GM12891 (cell line): ENCODE measurements around the gene ZBTB22.

ENCODE experiments used
- DNase-seq: peaks from one replicate; pipeline ENCODE4 v3.0.0; 2011; ENCODE audit warnings: low spot score; ENCODE audit not compliant: insufficient read length
- FAIRE-seq: peaks from 2 replicates; lab custom pipeline; 2011; peaks lifted over from hg19 to GRCh38; lab: Jason Lieb, UNC
- PAX5 ChIP-seq: IDR thresholded peaks from 2 replicates; pipeline ENCODE4 v1.6.1; 2011; ENCODE audit warnings: low read length, moderate library complexity, mild to moderate bottlenecking; ENCODE audit not compliant: insufficient read depth, severe bottlenecking
- POLR2A ChIP-seq: IDR thresholded peaks from 2 replicates; pipeline ENCODE4 v1.6.1; 2011; ENCODE audit warnings: low read depth, low read length, control low read depth
- POLR2AphosphoS5 ChIP-seq: IDR thresholded peaks from 2 replicates; pipeline ENCODE4 v1.6.1; 2011; ENCODE audit warnings: low read depth, low read length, control low read depth
- POU2F2 ChIP-seq: IDR thresholded peaks from 2 replicates; pipeline ENCODE4 v1.6.1; 2011; ENCODE audit warnings: low read depth, mild to moderate bottlenecking, control low read depth, low read length, moderate library complexity
- SPI1 ChIP-seq: IDR thresholded peaks from 2 replicates; pipeline ENCODE4 v1.6.1; 2011; ENCODE audit warnings: low read depth, low read length, control low read depth
- TAF1 ChIP-seq: IDR thresholded peaks from 2 replicates; pipeline ENCODE4 v1.6.1; 2011; ENCODE audit warnings: low read depth, low read length, control low read depth

Gene ZBTB22

DNA sequence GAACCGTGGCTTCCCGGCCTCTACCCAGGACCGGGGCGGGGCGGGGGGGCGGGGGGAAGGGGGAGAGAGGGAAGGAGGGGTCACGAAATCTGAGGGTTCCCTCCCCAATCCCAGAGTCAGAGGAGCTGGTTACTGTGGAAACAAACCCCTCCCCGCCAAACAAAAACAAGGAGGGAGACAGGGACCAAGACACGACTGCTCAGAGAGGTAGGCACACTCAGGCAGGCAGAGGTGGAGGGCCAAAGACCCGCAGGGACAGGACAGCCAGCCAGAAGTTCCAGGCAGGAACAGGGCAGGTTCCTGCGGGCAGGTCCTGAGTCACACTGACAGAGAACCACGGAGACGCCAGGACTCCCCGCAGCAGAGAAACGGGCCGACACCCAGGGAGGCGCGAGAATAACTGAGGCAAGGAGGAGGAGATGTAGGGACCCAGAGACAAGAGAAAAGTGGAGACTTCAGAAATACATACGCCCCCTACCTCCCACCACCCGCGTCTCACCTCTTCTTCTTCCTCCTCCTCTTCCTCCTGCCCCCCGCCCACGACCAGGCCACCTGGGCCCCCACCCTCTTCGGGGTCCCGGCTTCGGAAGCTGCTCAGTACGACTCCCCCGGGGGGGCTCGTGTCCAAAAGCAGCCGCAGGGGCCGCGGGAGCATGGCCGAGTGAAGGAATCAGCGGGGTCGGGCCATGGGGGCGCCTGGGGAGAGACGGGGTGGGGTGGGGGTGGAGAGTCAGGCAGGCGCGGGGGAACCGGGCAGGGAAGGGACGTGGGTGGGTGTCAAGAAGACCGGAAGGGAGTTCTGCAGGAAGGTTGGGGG is 19.4 kb downstream of the ZBTB22 start:
- TF ChIP-seq POLR2AphosphoS5 (0 out of 2 replicates have a peak, but pooled peaks have one; percentile 50), PAX5 (no peak)
- peak; percentile 35 for FAIRE-seq
- DNase-seq = peak; percentile 81

DNA sequence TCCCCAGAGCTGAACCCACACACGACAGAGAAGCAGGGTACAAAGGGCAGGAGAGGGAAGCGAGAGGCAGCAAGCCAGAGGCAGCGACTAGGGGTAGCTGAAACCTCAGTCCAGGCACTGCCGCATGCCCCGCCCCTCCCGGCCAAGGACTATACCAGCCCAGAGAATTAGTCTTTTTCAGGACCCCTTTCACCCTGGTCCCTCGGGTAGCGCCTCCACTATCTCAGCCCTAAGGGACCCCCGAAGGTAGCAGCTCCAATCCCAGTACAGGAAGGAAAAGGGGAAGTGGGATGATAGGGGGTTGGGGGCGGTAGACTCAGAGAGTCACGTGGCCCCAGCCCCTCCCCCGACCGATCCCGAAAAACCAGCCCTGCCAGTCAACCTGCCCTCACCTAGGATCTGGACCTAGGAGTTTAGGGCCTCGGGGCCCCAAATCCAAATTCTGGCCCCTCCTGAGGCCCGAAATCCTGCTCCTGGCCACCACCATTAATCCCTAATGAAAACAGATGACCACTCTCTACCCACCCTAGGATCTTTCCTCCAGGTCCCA is 20.1 kb downstream of the ZBTB22 start:
- DNase-seq = peak; percentile 56
- TF ChIP-seq TAF1 (no peak), SPI1 (peak; percentile 95)
- FAIRE-seq = peak; percentile 31

DNA sequence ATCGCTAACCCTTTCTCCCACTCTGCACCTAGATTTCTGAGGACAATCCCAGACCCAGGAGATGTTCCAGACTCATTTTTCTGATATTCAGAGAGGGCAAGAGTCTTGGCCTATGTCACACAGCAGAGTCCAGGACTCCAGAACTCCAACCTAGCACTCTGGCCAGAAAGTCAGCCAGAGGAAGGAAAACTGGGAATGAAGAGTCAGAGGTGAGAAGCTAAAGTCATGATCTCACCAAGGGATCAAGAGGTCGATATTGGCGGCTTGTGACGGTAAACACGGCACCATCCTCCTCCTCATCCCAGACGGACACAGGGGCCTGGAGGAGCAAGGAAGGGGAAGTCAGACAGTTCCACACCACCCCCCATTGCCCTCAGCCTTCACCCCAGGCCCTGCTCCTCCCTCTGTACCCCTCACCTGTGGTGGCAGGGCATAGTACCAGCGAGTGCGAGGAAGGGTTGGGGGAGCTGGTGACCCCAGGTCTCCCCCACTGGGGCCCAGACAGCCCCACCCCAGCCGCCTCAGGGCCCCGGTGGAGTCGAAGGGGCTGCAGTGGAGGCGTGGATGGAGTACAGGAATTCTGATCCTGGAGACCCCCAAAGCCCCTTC is 20.6 kb downstream of the ZBTB22 start:
- DNase-seq (no peak), FAIRE-seq (no peak)
- no peak for TF ChIP-seq PAX5
- no peak for TF ChIP-seq POU2F2
- no peak for TF ChIP-seq TAF1
- no peak for TF ChIP-seq SPI1
- TF ChIP-seq POLR2A = no peak
- TF ChIP-seq POLR2AphosphoS5 = no peak

DNA sequence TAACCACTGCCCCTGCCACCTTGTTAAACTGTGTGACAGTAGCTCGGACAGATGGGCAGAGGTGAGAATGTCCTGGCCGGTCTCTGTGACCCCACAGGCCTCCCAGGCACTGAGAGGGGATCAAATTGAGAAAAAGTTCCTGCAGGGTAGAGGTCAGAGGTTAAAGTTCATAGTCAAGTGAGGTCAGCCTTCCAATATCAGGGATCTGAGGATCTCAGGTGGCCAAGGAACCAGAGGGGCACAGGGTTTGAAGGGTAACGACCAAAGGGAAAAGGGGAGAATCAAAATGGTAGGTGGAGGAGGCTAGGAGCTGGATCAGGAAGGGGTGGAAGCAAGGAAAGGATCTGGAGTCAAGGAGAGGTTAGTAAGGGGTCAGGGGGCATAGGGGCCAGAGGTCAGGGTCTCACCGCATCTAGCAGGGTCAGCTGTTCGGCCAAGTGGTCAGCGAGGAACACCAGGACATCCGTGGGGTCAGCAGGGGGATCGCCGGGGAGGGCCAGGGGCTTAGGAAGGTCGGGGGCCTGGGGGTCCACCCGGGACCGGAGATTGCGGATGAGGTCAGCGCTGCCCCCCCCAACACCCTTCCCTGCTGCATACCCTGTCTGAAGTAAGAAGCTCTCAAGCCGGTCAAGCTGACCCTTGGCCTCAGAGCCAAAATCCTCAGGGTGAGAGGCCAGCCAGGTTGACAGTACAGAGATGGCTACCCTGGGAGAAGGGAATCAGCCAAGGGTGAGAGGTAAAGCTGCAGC is 21.7 kb downstream of the ZBTB22 start:
- no peak for DNase-seq
- no peak for FAIRE-seq
- TF ChIP-seq POLR2AphosphoS5 = no peak
- TF ChIP-seq TAF1 = no peak
- no peak for TF ChIP-seq SPI1
- no peak for TF ChIP-seq POU2F2
- no peak for TF ChIP-seq PAX5
- TF ChIP-seq POLR2A = no peak

DNA sequence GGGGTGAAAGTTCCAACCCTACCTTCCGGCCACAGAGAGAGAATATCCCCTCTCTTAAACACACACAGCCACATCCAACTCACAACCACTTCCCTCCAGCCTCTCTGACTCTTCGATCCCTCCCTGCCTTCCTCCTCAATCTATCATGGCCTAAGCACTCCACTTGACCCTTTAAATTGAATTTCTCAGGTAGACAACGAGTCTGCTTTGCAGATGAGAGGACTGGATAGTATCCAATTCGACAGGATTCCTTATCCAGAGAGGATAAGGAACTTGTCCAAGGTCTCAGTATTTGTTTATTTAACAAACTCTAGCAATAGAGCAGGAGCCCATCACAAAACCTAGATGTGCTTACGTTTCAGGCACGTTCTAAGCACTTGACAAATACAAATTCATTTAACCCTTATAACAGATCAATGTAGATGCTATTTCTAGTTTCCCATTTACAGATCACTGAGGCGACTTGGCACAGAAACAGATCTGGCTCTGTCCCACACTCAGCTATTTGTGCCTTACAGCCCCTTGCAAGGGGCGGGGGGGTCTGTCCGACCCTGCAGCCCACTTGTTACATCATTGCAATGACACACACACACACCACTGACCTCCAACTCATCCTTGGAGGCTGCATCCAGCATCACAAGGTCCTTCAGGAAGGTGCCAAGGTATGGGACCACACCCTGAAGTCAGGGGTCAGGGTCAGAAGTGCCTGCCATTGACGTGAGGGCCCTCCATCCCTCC is 23.3 kb downstream of the ZBTB22 start:
- DNase-seq = no peak
- TF ChIP-seq POLR2AphosphoS5 (no peak), POU2F2 (no peak), TAF1 (no peak)
- no peak for FAIRE-seq

DNA sequence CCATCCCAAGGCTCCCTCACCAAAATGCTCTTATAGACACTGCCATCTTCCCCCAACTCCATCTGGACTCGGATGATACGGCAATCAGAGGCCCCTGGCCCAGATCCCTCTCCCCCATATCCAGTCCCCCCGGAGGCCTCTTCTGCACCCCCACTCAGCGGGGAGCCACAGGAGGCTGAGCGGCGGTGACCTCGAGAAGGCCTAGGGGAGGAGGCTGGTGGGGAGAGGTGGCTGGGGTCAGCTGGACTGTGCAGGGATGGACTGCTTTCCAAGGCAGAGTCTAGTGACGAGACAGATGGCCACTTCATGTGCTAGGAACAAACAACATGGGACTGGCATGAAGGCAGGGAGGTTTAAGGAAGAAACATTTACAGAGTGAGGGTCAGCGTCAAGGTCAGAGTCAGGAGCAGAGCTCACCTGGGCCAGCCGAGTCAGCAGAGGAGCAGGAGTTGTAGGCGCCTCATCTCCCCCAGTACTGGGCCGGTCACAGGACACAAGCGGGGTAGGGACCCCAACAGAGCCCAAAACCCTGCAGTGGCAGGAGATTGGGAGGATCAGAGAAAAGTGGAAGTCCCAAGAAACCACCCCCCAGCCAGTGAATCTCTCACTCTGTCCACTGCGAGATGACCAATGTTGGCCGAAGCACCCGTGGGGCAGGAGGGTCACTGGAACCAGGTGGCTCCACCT is 24.4 kb downstream of the ZBTB22 start:
- FAIRE-seq (no peak), DNase-seq (no peak)
- TF ChIP-seq TAF1 = no peak

DNA sequence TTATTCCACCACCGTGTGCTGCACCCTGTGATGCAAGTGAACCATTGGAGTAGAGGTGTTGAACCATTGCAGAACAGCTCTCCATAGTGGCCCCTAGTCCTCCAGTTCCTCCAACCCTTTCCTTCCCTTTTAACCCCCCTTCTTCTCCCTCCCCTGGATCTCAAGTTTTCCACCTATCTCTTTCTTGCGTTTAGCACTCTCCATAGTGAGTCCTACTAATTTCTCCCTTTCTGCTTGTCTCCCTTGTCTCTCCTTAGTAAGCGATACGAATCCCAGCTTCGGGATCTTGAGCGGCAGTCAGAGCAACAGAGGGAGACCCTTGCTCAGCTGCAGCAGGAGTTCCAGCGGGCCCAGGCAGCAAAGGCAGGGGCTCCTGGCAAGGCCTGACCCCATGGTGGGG is 27.1 kb downstream of the ZBTB22 start:
- no peak for DNase-seq
- no peak for FAIRE-seq
- no peak for TF ChIP-seq POLR2A

DNA sequence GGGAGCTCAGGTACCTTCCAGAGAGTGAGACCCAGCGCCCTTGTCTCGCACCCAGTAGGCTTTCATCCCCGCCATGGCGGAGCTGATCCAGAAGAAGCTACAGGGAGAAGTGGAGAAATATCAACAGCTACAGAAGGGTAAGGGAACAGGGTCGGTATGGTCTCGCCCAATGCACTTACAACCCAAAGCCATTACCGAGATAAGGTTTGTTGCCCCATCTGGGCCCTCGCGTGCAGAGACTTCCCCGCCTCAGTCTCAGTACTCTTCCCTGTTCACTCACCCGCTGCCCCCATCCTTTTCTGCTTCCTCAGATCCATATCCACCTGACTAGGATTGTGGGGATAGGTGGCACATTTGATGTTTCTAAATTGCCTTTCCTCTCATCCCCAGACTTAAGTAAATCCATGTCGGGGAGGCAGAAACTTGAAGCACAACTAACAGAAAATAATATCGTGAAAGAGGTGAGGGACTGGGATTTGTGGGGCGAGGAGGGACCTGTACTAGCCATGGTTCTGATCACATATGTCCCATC is 27.7 kb downstream of the ZBTB22 start:
- TF ChIP-seq POLR2A (no peak; the same call in 1 of the 2 replicates), POLR2AphosphoS5 (0 out of 2 replicates have a peak, but pooled peaks have one; percentile 14)
- DNase-seq (no peak), FAIRE-seq (no peak)

DNA sequence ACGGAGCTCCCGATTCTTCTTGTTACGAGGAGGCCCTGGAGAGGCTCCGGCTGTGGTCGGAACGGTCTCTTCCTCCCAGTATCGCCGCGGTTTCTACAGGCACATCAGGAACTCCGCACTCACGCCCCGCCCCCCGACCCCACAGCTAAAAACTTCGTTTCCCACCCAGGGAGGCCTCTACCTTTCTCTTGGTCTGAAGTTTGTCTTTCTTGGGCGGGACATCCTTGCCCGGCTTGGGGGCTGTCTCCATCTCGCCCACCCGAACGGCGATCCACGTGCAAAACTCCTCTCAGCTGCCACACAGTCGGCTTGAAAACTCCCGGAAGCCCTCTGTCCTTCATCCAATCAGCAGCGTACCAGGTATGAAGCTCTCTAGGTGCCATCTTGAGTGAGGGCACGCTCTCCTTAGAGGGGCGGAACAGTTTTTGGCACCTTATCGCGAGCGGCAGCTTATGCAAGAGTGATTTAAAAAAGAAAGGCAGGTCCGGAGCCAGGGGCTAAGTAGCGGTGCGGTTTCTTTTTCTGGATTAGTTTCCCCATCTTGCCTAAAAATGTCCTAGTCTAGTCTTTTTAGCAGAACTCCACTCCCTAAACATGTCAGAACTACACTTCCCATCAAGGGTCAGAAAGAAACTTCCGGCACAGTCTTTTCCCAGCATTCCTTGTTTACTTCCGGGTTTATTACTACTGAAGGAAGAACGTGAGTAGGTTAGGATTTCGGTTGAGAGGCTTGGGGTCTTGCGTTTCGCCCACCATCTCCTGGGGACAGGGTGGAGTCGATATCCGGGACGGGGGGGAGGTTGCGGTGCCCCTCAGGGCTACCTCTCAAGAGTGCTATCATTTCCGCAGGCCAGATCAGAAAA is 28.4 kb downstream of the ZBTB22 start, which contains the start of the genes PFDN6 and WDR46:
TSS of gene PFDN6 (plus strand) at position 681 of the 863 bp plus-strand sequence. CDS start 256 bp downstream, outside the sequence.
TSS of gene WDR46 (minus strand) at position 319 of the 863 bp plus-strand sequence. CDS start at position 250, 69 bp downstream.
- peak; percentile 90 for DNase-seq
- no peak for TF ChIP-seq PAX5
- peak; percentile 56 for TF ChIP-seq TAF1
- peak; percentile 63 for TF ChIP-seq POLR2AphosphoS5
- 0 out of 2 replicates have a peak, but pooled peaks have one; percentile 17 for TF ChIP-seq POU2F2
- peak; percentile 59 for TF ChIP-seq POLR2A
- TF ChIP-seq SPI1 = no peak
- FAIRE-seq = peak; percentile 90
